K562 (cell line): ENCODE results near the gene KCNC3. TPM values are rescaled to one million over a fixed set of nuclear protein-coding genes. Genes with fewer than 3 reads are reported as not detected.
A peak's percentile ranks its signal among the peaks of the same experiment; 100 is the strongest.

ENCODE experiments used
- ATF2 ChIP-seq: sonication (generic); formaldehyde crosslinking; IDR thresholded peaks from 2 replicates; pipeline ENCODE4 v1.8.1; 2022; ENCODE audit warnings: missing genetic modification reagents
- DIDO1 ChIP-seq: fragments of 450-650 bp; IDR thresholded peaks from 2 replicates; pipeline ENCODE4 v1.6.1; 2016; ENCODE audit warnings: low read depth, missing biosample characterization, missing genetic modification characterization
- ETV5 ChIP-seq: sonication (generic); formaldehyde crosslinking; IDR thresholded peaks from 2 replicates; pipeline ENCODE4 v1.4.0; 2020; ENCODE audit warnings: low read depth, mild to moderate bottlenecking, missing genetic modification reagents
- EZH2 ChIP-seq: IDR thresholded peaks from 2 replicates; pipeline ENCODE4 v1.6.1; 2012; ENCODE audit warnings: low read depth, mild to moderate bottlenecking, inconsistent platforms, low read length, borderline replicate concordance
- IFI16 ChIP-seq: fragments of 250-450 bp; sonication (Bioruptor Pico); IDR thresholded peaks from 2 replicates; pipeline ENCODE4 v2.1.2; 2022; ENCODE audit warnings: mild to moderate bottlenecking, inconsistent platforms
- ILK ChIP-seq: fragments of 450-650 bp; IDR thresholded peaks from 2 replicates; pipeline ENCODE4 v1.6.1; 2016; ENCODE audit warnings: missing genetic modification characterization, low read depth, mild to moderate bottlenecking, missing compliant biosample characterization, moderate library complexity, borderline replicate concordance
- IRF9 ChIP-seq: fragments of 450-650 bp; IDR thresholded peaks from 2 replicates; pipeline ENCODE4 v1.6.1; 2016; ENCODE audit warnings: missing biosample characterization, missing genetic modification characterization
- MAZ ChIP-seq, 2 experiments: fragments of 450-650 bp in 1 of 2; sonication (generic) in 1 of 2; formaldehyde crosslinking; IDR thresholded peaks in 1 of 2; conservative IDR thresholded peaks in 1 of 2; 2 replicates each; pipeline versions ENCODE4 v1.4.0 to v1.5.0; 2020; ENCODE audit warnings: mild to moderate bottlenecking in 1 of 2, missing genetic modification reagents in 1 of 2
- MLLT1 ChIP-seq, 2 experiments: fragments of 450-650 bp; IDR thresholded peaks; 2 replicates each; pipeline ENCODE4 v1.6.1; 2016
- MNT ChIP-seq, 2 experiments: fragments of 450-650 bp; conservative IDR thresholded peaks; 2 replicates each; pipeline ENCODE4 v1.6.1; 2017; ENCODE audit warnings: mild to moderate bottlenecking in 2 of 2, moderate library complexity in 2 of 2
- NR4A1 ChIP-seq, 2 experiments: fragments of 250-450 bp in 1 of 2; fragments of 450-650 bp in 1 of 2; sonication (Bioruptor Pico) in 1 of 2; IDR thresholded peaks; 2 replicates each; pipeline versions ENCODE4 v1.4.0 to v1.6.1; 2016 to 2020; ENCODE audit warnings: mild to moderate bottlenecking in 2 of 2, missing compliant biosample characterization in 1 of 2, missing genetic modification characterization in 1 of 2, moderate library complexity in 1 of 2
- TCFL5 ChIP-seq: fragments of 250-450 bp; sonication (Bioruptor Pico); conservative IDR thresholded peaks from 2 replicates; pipeline ENCODE4 v1.6.1; 2021; ENCODE audit warnings: mild to moderate bottlenecking, moderate library complexity, matching md5 sums
- THAP7 ChIP-seq: fragments of 250-450 bp; sonication (Bioruptor Pico); IDR thresholded peaks from 2 replicates; pipeline ENCODE4 v1.5.0; 2021
- USF1 ChIP-seq: sonication (generic); formaldehyde crosslinking; IDR thresholded peaks from 2 replicates; pipeline ENCODE4 v1.9.0; 2022; ENCODE audit warnings: mild to moderate bottlenecking, missing genetic modification reagents
- ZNF511 ChIP-seq: sonication (generic); formaldehyde crosslinking; IDR thresholded peaks from 2 replicates; pipeline ENCODE4 v1.8.0; 2022; ENCODE audit warnings: mild to moderate bottlenecking, missing genetic modification reagents
- ZNF699 ChIP-seq: fragments of 250-450 bp; sonication (Bioruptor Pico); IDR thresholded peaks from 2 replicates; pipeline ENCODE4 v1.8.0; 2021; ENCODE audit warnings: mild to moderate bottlenecking, moderate library complexity; ENCODE audit not compliant: insufficient replicate concordance
- ZNF766 ChIP-seq: fragments of 200-800 bp; sonication (Bioruptor generic); conservative IDR thresholded peaks from 2 replicates; pipeline ENCODE4 v1.6.1; 2016; ENCODE audit warnings: missing genetic modification characterization, missing compliant biosample characterization
- polyA plus RNA-seq, 8 experiments: library from polyadenylated mRNA; depleted of rRNA in 4 of 8; stranded (reverse) in 5 of 8; unstranded in 3 of 8; fragments of >200 nt; fragmentation: Nextera tagmentation in 2 of 8; fragmentation: Illumina TruSeq in 1 of 8; extraction: Ambion mirVana in 2 of 8; extraction: Trizol in 1 of 8; gene quantifications; 2 replicates each; pipeline versions ENCODE4 v1.2.1 to v1.2.3, GENCODE V29; 2011 to 2014; ENCODE audit warnings: inconsistent platforms in 1 of 8, missing spikeins in 1 of 8
- total RNA-seq, 7 experiments: library from RNA; depleted of rRNA in 6 of 7; stranded (reverse); fragments of >200 nt in 6 of 7; fragmentation: Illumina TruSeq in 2 of 7; extraction: Trizol in 2 of 7; gene quantifications; 2 replicates each; pipeline versions ENCODE4 v1.2.1 to v1.2.3, GENCODE V29; 2011 to 2021; ENCODE audit warnings: low replicate concordance in 1 of 7

The KCNC3 gene
- total and polyA plus RNA-seq, 9 of the 15 experiments (the other 6 are each of a cell fraction or from before 2014, with no cell fraction given) = 0.03 to 26.2 (median 2.0) TPM

GRCh38 chr19:50362656-50363424, 33.7 kb upstream of the KCNC3 start (continued):
- no peak for TF ChIP-seq IRF9 (tag)
- TF ChIP-seq ZNF699 (CRISPR knock-in tag) = no peak
- TF ChIP-seq IFI16 (CRISPR knock-in tag) = no peak
- TF ChIP-seq MNT (conservative IDR thresholded peaks at IDR 0.05) = 0 out of 4 replicates have a peak, but pooled peaks of 1 of the 2 experiments have one; percentile 30
- no peak for TF ChIP-seq EZH2
- no peak for TF ChIP-seq NR4A1 (CRISPR knock-in tag; IDR thresholded peaks at IDR 0.05)
- TF ChIP-seq NR4A1 (tag; IDR thresholded peaks at IDR 0.05) = peak; percentile 33; the same call in 1 of the 2 replicates
- no peak for TF ChIP-seq ATF2 (CRISPR knock-in tag)
- TF ChIP-seq ETV5 (CRISPR knock-in tag) = 0 out of 2 replicates have a peak, but pooled peaks have one; percentile 26
- TF ChIP-seq DIDO1 (tag) = no peak
- no peak for TF ChIP-seq USF1 (CRISPR knock-in tag)
- TF ChIP-seq THAP7 (CRISPR knock-in tag) = no peak
- TF ChIP-seq MLLT1 (IDR thresholded peaks at IDR 0.05) = no peak
- no peak for TF ChIP-seq ZNF511
- TF ChIP-seq MAZ (CRISPR knock-in tag; conservative IDR thresholded peaks at IDR 0.05 in 1 of 2, IDR thresholded peaks at IDR 0.05 in 1 of 2) = no peak; a peak in 1 of 4 replicates
- TF ChIP-seq ZNF766 (CRISPR knock-in tag) = no peak
- TF ChIP-seq ILK (tag) = no peak
- TF ChIP-seq TCFL5 (CRISPR knock-in tag) = no peak
